Measurements from ENCODE around the gene FOXK2. TPM values are rescaled to one million over a fixed set of nuclear protein-coding genes. Genes with fewer than 3 reads are reported as not detected.

FOXK2 gene
- total and polyA plus RNA-seq, 2 experiments from 2014 or later = 30.2 to 37.7 TPM

DNA sequence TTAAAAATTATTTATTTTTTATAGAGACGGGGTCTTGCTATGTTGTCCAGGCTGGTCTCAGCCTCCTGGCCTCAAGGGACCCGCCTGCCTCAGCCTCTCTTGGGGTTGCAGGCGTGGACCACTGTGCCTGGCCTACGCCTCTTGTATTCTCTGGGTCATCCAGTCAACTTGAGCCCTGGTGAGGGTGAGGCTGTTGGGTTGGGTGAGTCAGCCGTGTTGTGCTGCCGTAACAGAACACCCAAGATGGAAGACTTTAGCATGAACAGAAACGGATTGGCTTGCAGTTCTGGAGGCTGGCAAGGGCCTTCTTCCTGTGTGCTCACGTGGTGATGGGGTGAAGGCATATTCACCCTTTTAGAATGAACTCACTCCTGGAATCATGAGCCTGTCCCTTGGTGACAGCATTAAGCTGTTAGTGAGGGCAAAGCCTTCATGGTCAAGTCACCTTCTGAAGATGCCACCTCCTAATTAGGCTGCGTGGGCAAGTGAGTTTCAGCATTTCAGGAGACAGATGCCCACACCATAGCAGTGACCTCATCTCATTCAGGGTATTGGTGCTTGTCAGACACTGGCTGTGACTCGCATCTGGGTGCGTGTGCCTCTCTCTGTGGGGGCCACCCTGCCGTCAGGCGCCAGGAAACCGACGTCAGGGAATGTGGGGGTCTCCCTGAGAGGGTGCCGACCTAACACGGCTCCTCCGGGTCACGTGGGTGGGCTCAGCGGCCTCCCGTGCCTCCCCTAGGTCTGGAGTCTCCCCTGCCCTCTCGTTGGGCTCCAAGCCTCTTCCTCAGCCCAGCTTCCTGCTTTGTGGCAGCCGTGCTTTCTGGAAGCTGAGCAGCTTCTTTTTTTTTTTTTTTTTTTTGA lies 79.0 kb downstream of the FOXK2 start:
- H3K36me3 ChIP-seq (replicated peaks; ENCODE audit: insufficient read depth, low read depth) = no peaks in the 10 kb centered on the region
- H3K4me1 ChIP-seq (ENCODE audit: insufficient read depth) = peaks cover 11% of the 10 kb centered on the region
- H3K4me2 ChIP-seq = no peak overlapping the region
- TF ChIP-seq EZH2 (IDR thresholded peaks at IDR 0.05; ENCODE audit: borderline replicate concordance) = no peak
- TF ChIP-seq, protein P1, sequence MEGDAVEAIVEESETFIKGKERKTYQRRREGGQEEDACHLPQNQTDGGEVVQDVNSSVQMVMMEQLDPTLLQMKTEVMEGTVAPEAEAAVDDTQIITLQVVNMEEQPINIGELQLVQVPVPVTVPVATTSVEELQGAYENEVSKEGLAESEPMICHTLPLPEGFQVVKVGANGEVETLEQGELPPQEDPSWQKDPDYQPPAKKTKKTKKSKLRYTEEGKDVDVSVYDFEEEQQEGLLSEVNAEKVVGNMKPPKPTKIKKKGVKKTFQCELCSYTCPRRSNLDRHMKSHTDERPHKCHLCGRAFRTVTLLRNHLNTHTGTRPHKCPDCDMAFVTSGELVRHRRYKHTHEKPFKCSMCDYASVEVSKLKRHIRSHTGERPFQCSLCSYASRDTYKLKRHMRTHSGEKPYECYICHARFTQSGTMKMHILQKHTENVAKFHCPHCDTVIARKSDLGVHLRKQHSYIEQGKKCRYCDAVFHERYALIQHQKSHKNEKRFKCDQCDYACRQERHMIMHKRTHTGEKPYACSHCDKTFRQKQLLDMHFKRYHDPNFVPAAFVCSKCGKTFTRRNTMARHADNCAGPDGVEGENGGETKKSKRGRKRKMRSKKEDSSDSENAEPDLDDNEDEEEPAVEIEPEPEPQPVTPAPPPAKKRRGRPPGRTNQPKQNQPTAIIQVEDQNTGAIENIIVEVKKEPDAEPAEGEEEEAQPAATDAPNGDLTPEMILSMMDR (IDR thresholded peaks at IDR 0.05; ENCODE audit: poor library complexity) = no peak
- no peak for TF ChIP-seq EZH2phosphoT487 (IDR thresholded peaks at IDR 0.05; ENCODE audit: low read depth, severe bottlenecking, unreplicated experiment)
- no peaks in the 10 kb centered on the region for H3K27me3 ChIP-seq
- 93% methylated on average over 23 of the region's 23 CpGs for WGBS (ENCODE audit: low lambda C conversion rate, missing lambda C conversion rate)
- H3K4me3 ChIP-seq = no peak overlapping the region
- no peaks in the 10 kb centered on the region for H3K9me2 ChIP-seq (replicated peaks; ENCODE audit: insufficient read depth)
- H3K79me2 ChIP-seq = peaks cover 59% of the 10 kb centered on the region
- H4K20me1 ChIP-seq (ENCODE audit: insufficient read depth, poor library complexity, severe bottlenecking) = no peaks in the 10 kb centered on the region
- DNase-seq (ENCODE audit: low spot score) = no peak
- no peak overlapping the region for H2AFZ ChIP-seq
- H3K9me3 ChIP-seq (ENCODE audit: low read depth) = no peaks in the 10 kb centered on the region
- no peak overlapping the region for H3K27ac ChIP-seq

DNA sequence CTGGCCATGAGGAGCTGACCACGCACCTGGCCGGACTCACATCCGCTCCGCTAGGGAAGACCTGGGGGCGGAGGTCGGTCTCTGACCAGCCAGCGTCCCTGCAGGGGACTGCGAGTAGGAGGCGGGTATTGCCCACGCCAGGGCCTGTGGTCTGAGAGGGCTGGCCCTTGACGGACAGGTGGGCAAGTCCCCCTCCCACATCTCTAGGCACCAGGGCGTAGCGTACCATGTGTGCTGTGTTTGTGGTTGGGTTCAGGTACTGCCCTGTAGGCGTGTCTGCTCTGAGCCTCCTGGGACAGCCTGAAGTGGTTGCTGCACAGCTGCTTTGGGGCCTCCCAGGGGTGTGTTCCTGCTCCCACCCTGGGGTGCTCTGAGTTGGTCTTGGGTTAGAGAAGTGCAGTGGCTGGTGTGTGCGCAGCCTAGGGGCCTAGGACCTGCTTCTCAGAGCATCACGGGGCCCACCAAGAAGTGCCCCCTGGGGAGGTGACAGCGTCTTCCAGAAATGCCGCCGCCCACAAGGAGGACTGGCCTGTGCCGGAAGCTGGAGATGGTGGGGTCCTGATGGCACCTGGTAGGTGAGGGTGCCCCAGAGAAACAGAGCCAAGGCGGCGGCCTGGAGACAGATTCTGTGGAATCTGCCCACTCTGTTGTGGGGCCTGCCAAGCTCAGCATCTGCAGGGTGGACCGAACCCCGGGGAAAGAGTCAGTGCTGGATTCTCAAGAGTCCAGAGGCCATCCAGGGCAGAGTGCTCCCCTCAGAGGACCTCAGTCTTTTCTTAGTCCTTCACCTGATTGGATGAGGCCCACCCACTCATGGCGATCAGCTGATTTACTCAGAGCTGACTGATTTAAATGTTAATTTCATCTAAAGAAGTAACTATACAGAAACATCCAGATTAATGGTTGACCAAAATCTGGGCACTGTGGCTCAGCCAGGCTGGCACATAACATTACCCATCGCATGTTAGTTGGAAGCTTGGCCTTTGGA lies 80.4 kb downstream of the FOXK2 start:
- H3K4me2 ChIP-seq = no peak overlapping the region
- H3K4me1 ChIP-seq (ENCODE audit: insufficient read depth) = no peaks in the 10 kb centered on the region
- H4K20me1 ChIP-seq (ENCODE audit: insufficient read depth, poor library complexity, severe bottlenecking) = no peaks in the 10 kb centered on the region
- H3K4me3 ChIP-seq = no peak overlapping the region
- H3K79me2 ChIP-seq = peaks cover 47% of the 10 kb centered on the region
- 94% methylated on average over 26 of the region's 26 CpGs for WGBS (ENCODE audit: low lambda C conversion rate, missing lambda C conversion rate)
- no peak overlapping the region for H3K27ac ChIP-seq
- no peaks in the 10 kb centered on the region for H3K36me3 ChIP-seq (replicated peaks; ENCODE audit: insufficient read depth, low read depth)
- H3K9me3 ChIP-seq (ENCODE audit: low read depth) = no peaks in the 10 kb centered on the region
- no peaks in the 10 kb centered on the region for H3K9me2 ChIP-seq (replicated peaks; ENCODE audit: insufficient read depth)
- H3K27me3 ChIP-seq = no peaks in the 10 kb centered on the region
- DNase-seq (ENCODE audit: low spot score) = no peak
- no peak overlapping the region for H2AFZ ChIP-seq
- no peak for TF ChIP-seq EZH2 (IDR thresholded peaks at IDR 0.05; ENCODE audit: borderline replicate concordance)
- TF ChIP-seq, protein P1 (IDR thresholded peaks at IDR 0.05; ENCODE audit: poor library complexity) = no peak
- TF ChIP-seq EZH2phosphoT487 (IDR thresholded peaks at IDR 0.05; ENCODE audit: low read depth, severe bottlenecking, unreplicated experiment) = no peak

DNA sequence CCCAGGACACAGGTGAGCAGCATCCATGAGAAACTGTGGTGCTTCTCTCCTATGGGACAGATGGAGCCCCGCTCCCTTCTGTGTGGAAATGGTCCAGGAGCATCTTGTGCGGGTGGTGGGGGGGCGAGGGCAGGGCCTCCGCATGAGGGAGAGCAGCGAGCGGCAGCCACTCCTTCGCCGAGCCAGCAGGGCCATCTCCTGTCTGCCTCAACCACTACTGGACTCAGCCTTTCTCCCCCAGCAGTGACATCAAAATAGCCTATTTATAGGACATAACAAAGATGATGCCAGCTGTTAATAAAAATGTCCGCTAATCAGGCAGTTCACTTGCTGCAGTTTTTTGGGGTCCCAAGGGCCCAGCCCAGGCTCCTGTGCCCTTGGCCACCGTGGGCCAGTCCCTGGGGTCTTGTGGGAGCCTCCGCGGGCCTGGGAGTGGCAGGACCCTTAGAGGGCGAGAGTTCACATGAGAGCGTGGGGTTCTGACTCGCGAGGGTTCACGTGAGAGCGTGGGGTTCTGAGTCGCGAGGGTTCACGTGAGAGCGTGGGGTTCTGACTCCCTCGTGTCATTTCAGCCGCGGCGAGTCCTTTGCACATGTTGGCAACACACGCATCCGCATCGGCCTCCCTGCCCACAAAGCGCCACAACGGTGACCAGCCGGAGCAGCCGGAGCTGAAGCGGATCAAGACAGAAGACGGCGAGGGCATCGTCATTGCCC lies 81.4 kb downstream of the FOXK2 start:
- WGBS (ENCODE audit: low lambda C conversion rate, missing lambda C conversion rate) = 98% methylated on average over 37 of the region's 37 CpGs
- Histone ChIP-seq H3K36me3 (replicated peaks; ENCODE audit: insufficient read depth, low read depth) (no peaks in the 10 kb centered on the region), H3K4me2 (no peak overlapping the region), H4K20me1 (ENCODE audit: insufficient read depth, poor library complexity, severe bottlenecking) (no peaks in the 10 kb centered on the region), H3K4me3 (no peak overlapping the region), H3K4me1 (ENCODE audit: insufficient read depth) (no peaks in the 10 kb centered on the region), H3K9me2 (replicated peaks; ENCODE audit: insufficient read depth) (no peaks in the 10 kb centered on the region), H3K9me3 (ENCODE audit: low read depth) (no peaks in the 10 kb centered on the region), H3K27ac (no peak overlapping the region), H3K79me2 (peaks cover 38% of the 10 kb centered on the region), H2AFZ (no peak overlapping the region), H3K27me3 (no peaks in the 10 kb centered on the region)
- TF ChIP-seq, protein P1 (IDR thresholded peaks at IDR 0.05; ENCODE audit: poor library complexity) = no peak
- no peak for TF ChIP-seq EZH2 (IDR thresholded peaks at IDR 0.05; ENCODE audit: borderline replicate concordance)
- no peak for TF ChIP-seq EZH2phosphoT487 (IDR thresholded peaks at IDR 0.05; ENCODE audit: low read depth, severe bottlenecking, unreplicated experiment)
- DNase-seq (ENCODE audit: low spot score) = no peak
